H1 (cell line): ENCODE data around the gene CABCOCO1. TPM values are rescaled to one million over a fixed set of nuclear protein-coding genes. Genes with fewer than 3 reads are reported as not detected.

Experiments
- CTCF ChIA-PET: fragments of 300-600 bp; sonication (Branson Sonifier 250); formaldehyde crosslinking; loops from one replicate; lab custom pipeline; 2021; ENCODE audit not compliant: partially characterized antibody; lab: Charles Lee
- POLR2A ChIA-PET: fragments of 300-600 bp; sonication (Branson Sonifier 250); formaldehyde crosslinking; loops from one replicate; lab custom pipeline; 2021; ENCODE audit warnings: inconsistent platforms; ENCODE audit not compliant: partially characterized antibody; lab: Charles Lee
- DNase-seq, 2 experiments: peaks; one replicate each; pipeline versions ENCODE4 v3.0.0 to v3.0.0-alpha.2; 2010 to 2022; ENCODE audit warnings: low spot score in 2 of 2, low read depth in 1 of 2, mixed read lengths in 1 of 2
- FAIRE-seq: peaks from 2 replicates; lab custom pipeline; 2011; peaks lifted over from hg19 to GRCh38; lab: Jason Lieb, UNC
- H2AFZ ChIP-seq: 2 replicates; pipeline ENCODE4 v1.8.1; 2012; ENCODE audit warnings: low read length, inconsistent platforms
- H2AK5ac ChIP-seq: 2 replicates; pipeline ENCODE4 v1.6.1; 2013; ENCODE audit warnings: low read depth, low read length
- H2BK120ac ChIP-seq: replicated peaks from 2 replicates; pipeline ENCODE3; 2013; ENCODE audit warnings: low read depth, low read length, inconsistent platforms
- H2BK12ac ChIP-seq: 2 replicates; pipeline ENCODE4 v1.6.1; 2013; ENCODE audit warnings: low read depth, low read length
- H2BK15ac ChIP-seq: 2 replicates; pipeline ENCODE4 v1.6.1; 2013; ENCODE audit warnings: low read length
- H2BK20ac ChIP-seq: 2 replicates; pipeline ENCODE4 v1.6.1; 2013; ENCODE audit warnings: low read length
- H2BK5ac ChIP-seq: 2 replicates; pipeline ENCODE4 v1.6.1; 2013; ENCODE audit warnings: low read depth, low read length
- H3K14ac ChIP-seq: 2 replicates; pipeline ENCODE4 v1.6.1; 2013; ENCODE audit warnings: inconsistent platforms; ENCODE audit not compliant: insufficient read length
- H3K18ac ChIP-seq: 2 replicates; pipeline ENCODE4 v1.6.1; 2013; ENCODE audit warnings: low read length; ENCODE audit errors: extremely low read depth
- H3K23ac ChIP-seq: 2 replicates; pipeline ENCODE4 v1.6.1; 2013; ENCODE audit warnings: inconsistent platforms; ENCODE audit not compliant: insufficient read length
- H3K23me2 ChIP-seq: 2 replicates; pipeline ENCODE4 v1.6.1; 2013; ENCODE audit warnings: low read depth, low read length
- H3K27ac ChIP-seq: 2 replicates; pipeline ENCODE4 v1.6.1; 2011; ENCODE audit warnings: low read depth, low read length, inconsistent platforms
- H3K27me3 ChIP-seq, 4 experiments: replicated peaks in 1 of 4; 1 replicate in 1 of 4; 2 replicates in 3 of 4; pipeline versions ENCODE4 v1.6.1 to v1.8.1; 2011 to 2013; ENCODE audit warnings: low read length in 3 of 4, mild to moderate bottlenecking in 3 of 4, inconsistent platforms in 2 of 4, mixed read lengths in 2 of 4, moderate library complexity in 1 of 4; ENCODE audit not compliant: control insufficient read depth in 3 of 4, insufficient read depth in 3 of 4; ENCODE audit errors: extremely low read depth in 1 of 4
- H3K36me3 ChIP-seq, 4 experiments: 2 replicates each; pipeline versions ENCODE4 v1.6.1 to v1.8.1; 2011 to 2013; ENCODE audit warnings: mild to moderate bottlenecking in 4 of 4, low read length in 3 of 4, moderate library complexity in 2 of 4, control low read depth in 1 of 4, inconsistent platforms in 1 of 4; ENCODE audit not compliant: insufficient read depth in 4 of 4, control insufficient read depth in 2 of 4
- H3K4ac ChIP-seq: replicated peaks from 2 replicates; pipeline ENCODE3; 2013; ENCODE audit warnings: low read length, low read depth, mixed read lengths, inconsistent platforms; ENCODE audit not compliant: insufficient read length
- H3K4me1 ChIP-seq, 4 experiments: replicated peaks in 1 of 4; 1 replicate in 1 of 4; 2 replicates in 3 of 4; pipeline versions ENCODE4 v1.6.1 to v1.8.1; 2011 to 2013; ENCODE audit warnings: low read length in 3 of 4, inconsistent platforms in 2 of 4, mixed read lengths in 1 of 4; ENCODE audit not compliant: insufficient read depth in 4 of 4, control insufficient read depth in 3 of 4
- H3K4me2 ChIP-seq, 2 experiments: 2 replicates each; pipeline versions ENCODE4 v1.6.1 to v1.8.1; 2011 to 2013; ENCODE audit warnings: low read depth in 2 of 2, low read length in 2 of 2, control low read depth in 1 of 2, inconsistent platforms in 1 of 2, mild to moderate bottlenecking in 1 of 2; ENCODE audit not compliant: insufficient read depth in 1 of 2
- H3K4me3 ChIP-seq, 4 experiments: fragments of 200-600, 300-600 bp in 1 of 4; sonication (generic), shearing (Covaris generic), sonication (Bioruptor Twin) in 1 of 4; 2 replicates each; pipeline versions ENCODE4 v1.5.1 to v1.8.1; 2011 to 2016; ENCODE audit warnings: low read length in 4 of 4, low read depth in 3 of 4, control low read depth in 2 of 4, inconsistent platforms in 2 of 4, mild to moderate bottlenecking in 2 of 4, mixed read lengths in 1 of 4, moderate library complexity in 1 of 4; ENCODE audit not compliant: insufficient read depth in 2 of 4; ENCODE audit errors: extremely low read depth in 1 of 4
- H3K56ac ChIP-seq: replicated peaks from 2 replicates; pipeline ENCODE3; 2013; ENCODE audit warnings: low read depth, mild to moderate bottlenecking, mixed read lengths, low read length, inconsistent platforms; ENCODE audit not compliant: insufficient read length
- H3K79me1 ChIP-seq: 2 replicates; pipeline ENCODE4 v1.6.1; 2013; ENCODE audit warnings: low read depth, low read length, control low read depth
- H3K79me2 ChIP-seq, 2 experiments: 2 replicates each; pipeline versions ENCODE4 v1.6.1 to v1.8.1; 2012 to 2013; ENCODE audit warnings: low read length in 2 of 2, mild to moderate bottlenecking in 2 of 2, inconsistent platforms in 1 of 2; ENCODE audit not compliant: insufficient read depth in 2 of 2, control insufficient read depth in 1 of 2
- H3K9ac ChIP-seq, 4 experiments: replicated peaks in 1 of 4; 1 replicate in 1 of 4; 2 replicates in 3 of 4; pipeline versions ENCODE4 v1.6.1 to v1.8.1; 2011 to 2013; ENCODE audit warnings: low read depth in 3 of 4, low read length in 3 of 4, control low read depth in 2 of 4, mild to moderate bottlenecking in 2 of 4, moderate library complexity in 2 of 4, inconsistent platforms in 1 of 4; ENCODE audit errors: extremely low read depth in 1 of 4
- H3K9me3 ChIP-seq, 2 experiments: 2 replicates each; pipeline versions ENCODE4 v1.6.1 to v1.8.1; 2012 to 2013; ENCODE audit warnings: mild to moderate bottlenecking in 2 of 2, moderate library complexity in 2 of 2, control low read depth in 1 of 2, inconsistent platforms in 1 of 2, low read depth in 1 of 2, low read length in 1 of 2, mixed read lengths in 1 of 2; ENCODE audit not compliant: insufficient read depth in 2 of 2
- H4K20me1 ChIP-seq, 2 experiments: replicated peaks in 1 of 2; 2 replicates each; pipeline versions ENCODE3 to v1.8.1; 2011 to 2013; ENCODE audit warnings: inconsistent platforms in 2 of 2, low read length in 2 of 2, mild to moderate bottlenecking in 1 of 2; ENCODE audit not compliant: insufficient read depth in 2 of 2, control insufficient read depth in 1 of 2
- H4K5ac ChIP-seq: 2 replicates; pipeline ENCODE4 v1.6.1; 2013; ENCODE audit warnings: low read length, low read depth, mixed read lengths, inconsistent platforms; ENCODE audit not compliant: insufficient read length
- H4K8ac ChIP-seq: 2 replicates; pipeline ENCODE4 v1.8.0; 2013; ENCODE audit warnings: mild to moderate bottlenecking, moderate library complexity, low read length, inconsistent platforms; ENCODE audit not compliant: insufficient read depth; ENCODE audit errors: extremely low read depth
- H4K91ac ChIP-seq: replicated peaks from 2 replicates; pipeline ENCODE3; 2013; ENCODE audit warnings: low read length, mixed read lengths, inconsistent platforms; ENCODE audit not compliant: insufficient read length
- ASH2L ChIP-seq: fragments of 200-600, 300-600 bp; sonication (generic); IDR thresholded peaks from one replicate; pipeline ENCODE4 v1.7.1; 2017; ENCODE audit warnings: low read length
- CEBPB ChIP-seq: IDR thresholded peaks from 2 replicates; pipeline ENCODE4 v1.6.1; 2012; ENCODE audit warnings: low read depth, low read length
- EZH2 ChIP-seq: fragments of 200-600 bp; sonication (generic); IDR thresholded peaks from 2 replicates; pipeline ENCODE4 v1.7.1; 2012; ENCODE audit warnings: low read depth, mild to moderate bottlenecking, moderate library complexity, low read length, inconsistent platforms; ENCODE audit not compliant: severe bottlenecking
- SIN3A ChIP-seq, 2 experiments: IDR thresholded peaks in 1 of 2; conservative IDR thresholded peaks in 1 of 2; 2 replicates each; pipeline ENCODE4 v1.6.1; 2011 to 2012; ENCODE audit warnings: low read length in 2 of 2, improper control_type of control experiment in 1 of 2, low read depth in 1 of 2, mild to moderate bottlenecking in 1 of 2
- TEAD4 ChIP-seq: IDR thresholded peaks from 2 replicates; pipeline ENCODE4 v1.6.1; 2012; ENCODE audit warnings: low read depth, low read length, inconsistent platforms, mixed read lengths
- USF2 ChIP-seq: IDR thresholded peaks from 2 replicates; pipeline ENCODE4 v1.6.1; 2011; ENCODE audit warnings: low read length, improper control_type of control experiment
- WGBS, 2 experiments: shearing (Covaris generic) in 1 of 2; methylation state at CpG; one replicate each; pipeline versions ENCODE4 v1.1.6 to v1.1.7; 2013 to 2015; ENCODE audit warnings: low lambda C conversion rate in 2 of 2, mixed read lengths in 2 of 2, inconsistent platforms in 1 of 2, low coverage in 1 of 2, missing lambda C conversion rate in 1 of 2; ENCODE audit not compliant: insufficient replicate concordance in 2 of 2, insufficient coverage in 1 of 2, insufficient read length in 1 of 2; ENCODE audit errors: extremely low coverage in 1 of 2, missing lambda C conversion rate in 1 of 2; 5-methylcytosine and 5-hydroxymethylcytosine counted together
- polyA plus RNA-seq, 7 experiments: library from polyadenylated mRNA; depleted of rRNA in 3 of 7; stranded (reverse) in 5 of 7; unstranded in 2 of 7; fragments of >200 nt in 5 of 7; fragments of 200-250 nt in 2 of 7; gene quantifications; 1 replicate in 5 of 7; 2 replicates in 1 of 7; 4 replicates in 1 of 7; pipeline versions ENCODE4 v1.2.1 to v1.2.3, GENCODE V29; 2011 to 2013; ENCODE audit warnings: missing spikeins in 2 of 7, mixed read lengths in 2 of 7
- total RNA-seq: library from RNA; stranded (reverse); fragmentation: NEBNext Ultra II Directional; extraction: Animal tissue kit (Norgen Biotek cat#: 25700); gene quantifications from 2 replicates; pipeline ENCODE4 v1.2.1, GENCODE V29; 2021

CABCOCO1 gene
- total and polyA plus RNA-seq, 2 of the 8 experiments (the other 6 are each of a cell fraction or from before 2014, with no cell fraction given), result not detected

GRCh38 chr10:61763778-61764177 lies 101.0 kb downstream of the CABCOCO1 start:
- POLR2A ChIA-PET, result no interaction called here
- no peak overlapping the region for H4K5ac ChIP-seq
- H3K4ac ChIP-seq, result no peak overlapping the region
- no peaks in the 10 kb centered on the region for H3K36me3 ChIP-seq
- no peaks in the 10 kb centered on the region for H3K79me2 ChIP-seq
- H4K20me1 ChIP-seq, result no peaks in the 10 kb centered on the region
- no peaks in the 10 kb centered on the region for H3K23me2 ChIP-seq
- FAIRE-seq (no peak), DNase-seq (no peak)
- H3K4me3 ChIP-seq, result no peak overlapping the region
- no peak overlapping the region for H2BK15ac ChIP-seq
- 0 out of 2 replicates have a peak overlapping the region, but pooled peaks have one; percentile 84 for H2AFZ ChIP-seq
- no peak overlapping the region for H3K23ac ChIP-seq
- no peak overlapping the region for H4K8ac ChIP-seq
- H2BK120ac ChIP-seq, result no peak overlapping the region
- 98% methylated on average over 3 of the region's 3 CpGs; no CpG with 5 or more reads in 1 of the 2 experiments for WGBS, 2 experiments
- no peak overlapping the region for H4K91ac ChIP-seq
- peaks cover 0 to 5% (median 0%) of the 10 kb centered on the region in 4 experiments; a peak in 1 of 7 replicates for H3K4me1 ChIP-seq
- H3K4me2 ChIP-seq, result no peak overlapping the region
- H3K79me1 ChIP-seq, result no peaks in the 10 kb centered on the region
- H2BK5ac ChIP-seq, result no peak overlapping the region
- no peak overlapping the region for H3K9ac ChIP-seq
- H2BK20ac ChIP-seq, result no peak overlapping the region
- no peaks in the 10 kb centered on the region for H3K27me3 ChIP-seq
- H3K18ac ChIP-seq, result no peak overlapping the region
- no peak overlapping the region for H2AK5ac ChIP-seq
- no peak overlapping the region for H2BK12ac ChIP-seq
- CTCF ChIA-PET, result interaction anchor here (0.6 to 2.2 kb wide), 2 partner anchors 13 to 940 kb away, joined by 5 to 10 read pairs; no protein-coding TSS in a partner anchor
- no peaks in the 10 kb centered on the region for H3K9me3 ChIP-seq
- no peak overlapping the region for H3K27ac ChIP-seq
- H3K14ac ChIP-seq, result no peak overlapping the region
- no peak overlapping the region for H3K56ac ChIP-seq
- no peak for TF ChIP-seq USF2
- no peak for TF ChIP-seq ASH2L
- no peak for TF ChIP-seq SIN3A (conservative IDR thresholded peaks at IDR 0.05 in 1 of 2, IDR thresholded peaks at IDR 0.05 in 1 of 2; ENCODE audit: low read depth in 1 of 2, low read length in 2 of 2)
- no peak for TF ChIP-seq TEAD4
- TF ChIP-seq CEBPB, result no peak
- no peak for TF ChIP-seq EZH2
